ENCODE measurements around the gene SAMD9L.

DNA sequence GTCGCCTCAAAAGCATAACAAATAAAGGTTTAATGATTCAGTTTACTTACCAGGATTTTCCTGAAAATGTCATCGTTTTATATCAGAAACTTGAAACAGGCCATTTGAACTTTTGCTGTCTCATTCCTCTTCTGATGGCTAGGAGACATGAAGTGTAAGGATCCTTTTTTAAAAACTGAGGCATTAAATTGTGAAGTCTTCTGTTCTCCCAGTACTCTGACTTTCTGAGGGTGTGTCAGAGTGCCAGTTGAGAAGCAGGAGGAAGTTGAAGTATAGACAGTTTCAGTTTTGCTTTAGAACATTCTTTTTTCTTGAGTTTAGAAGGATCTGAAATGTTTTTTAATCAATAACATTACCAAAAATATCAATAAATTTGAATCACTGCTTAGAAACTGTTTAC is at the start of gene SAMD9L:
- TF ChIP-seq, protein P1, sequence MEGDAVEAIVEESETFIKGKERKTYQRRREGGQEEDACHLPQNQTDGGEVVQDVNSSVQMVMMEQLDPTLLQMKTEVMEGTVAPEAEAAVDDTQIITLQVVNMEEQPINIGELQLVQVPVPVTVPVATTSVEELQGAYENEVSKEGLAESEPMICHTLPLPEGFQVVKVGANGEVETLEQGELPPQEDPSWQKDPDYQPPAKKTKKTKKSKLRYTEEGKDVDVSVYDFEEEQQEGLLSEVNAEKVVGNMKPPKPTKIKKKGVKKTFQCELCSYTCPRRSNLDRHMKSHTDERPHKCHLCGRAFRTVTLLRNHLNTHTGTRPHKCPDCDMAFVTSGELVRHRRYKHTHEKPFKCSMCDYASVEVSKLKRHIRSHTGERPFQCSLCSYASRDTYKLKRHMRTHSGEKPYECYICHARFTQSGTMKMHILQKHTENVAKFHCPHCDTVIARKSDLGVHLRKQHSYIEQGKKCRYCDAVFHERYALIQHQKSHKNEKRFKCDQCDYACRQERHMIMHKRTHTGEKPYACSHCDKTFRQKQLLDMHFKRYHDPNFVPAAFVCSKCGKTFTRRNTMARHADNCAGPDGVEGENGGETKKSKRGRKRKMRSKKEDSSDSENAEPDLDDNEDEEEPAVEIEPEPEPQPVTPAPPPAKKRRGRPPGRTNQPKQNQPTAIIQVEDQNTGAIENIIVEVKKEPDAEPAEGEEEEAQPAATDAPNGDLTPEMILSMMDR (optimal IDR thresholded peaks at IDR 0.05 in 1 of 3, IDR thresholded peaks at IDR 0.05 in 1 of 3, conservative IDR thresholded peaks at IDR 0.05 in 1 of 3; ENCODE audit: extremely low read depth in 1 of 3, insufficient read depth in 2 of 3, low read length in 3 of 3), result no peak
- TF ChIP-seq EZH2 (IDR thresholded peaks at IDR 0.05; ENCODE audit: low read length), result no peak
